Panc1 (cell line): Measurements from ENCODE around the gene IQSEC1. TPM values are rescaled to one million over a fixed set of nuclear protein-coding genes. Genes with fewer than 3 reads are reported as not detected.
"Not testable (repeated sequence)": the region's sequence is repeated elsewhere in the genome, so short reads cannot be mapped to it uniquely, and the experiment has no call there.

ENCODE experiments used
- ATAC-seq: fragments of 200-7000 bp; cut with Tn5 transposase; 2 replicates; pipeline ENCODE4 v1.9.1; 2020; ENCODE audit warnings: mild to moderate bottlenecking, moderate library complexity
- BruUV-seq: library from RNA; stranded (reverse); fragments of 400-500 nt; replicated peaks from 2 replicates; lab custom pipeline; 2021; lab: Mats Ljungman, UMichigan
- CTCF ChIA-PET: fragments of 300-600 bp; sonication (Branson Sonifier 250); formaldehyde crosslinking; loops from one replicate; lab custom pipeline; 2022; ENCODE audit warnings: antibody characterized with exemption; lab: Charles Lee
- POLR2A ChIA-PET: fragments of 300-600 bp; sonication (Branson Sonifier 250); formaldehyde crosslinking; loops from one replicate; lab custom pipeline; 2022; ENCODE audit warnings: antibody characterized with exemption; lab: Charles Lee
- DNase-seq: peaks from one replicate; pipeline ENCODE4 v3.0.0-alpha.2; 2010; ENCODE audit warnings: low read depth, low spot score
- H3K27ac ChIP-seq: 2 replicates; pipeline ENCODE4 v1.5.1; 2011; ENCODE audit warnings: mild to moderate bottlenecking, low read length, inconsistent platforms
- H3K27me3 ChIP-seq: fragments of 200-500 bp; sonication (Bioruptor generic); 2 replicates; pipeline ENCODE4 v1.6.0; 2014; ENCODE audit warnings: low read length, inconsistent platforms; ENCODE audit not compliant: control insufficient read depth, insufficient read depth
- H3K36me3 ChIP-seq: fragments of 200-500 bp; sonication (Bioruptor generic); 2 replicates; pipeline ENCODE4 v1.5.1; 2014; ENCODE audit warnings: inconsistent platforms, mild to moderate bottlenecking, low read length, moderate library complexity; ENCODE audit not compliant: control insufficient read depth, insufficient read depth
- H3K4me1 ChIP-seq: 2 replicates; pipeline ENCODE4 v1.5.1; 2011; ENCODE audit warnings: inconsistent platforms, mild to moderate bottlenecking, low read length, moderate library complexity; ENCODE audit not compliant: control insufficient read depth, insufficient read depth
- H3K4me3 ChIP-seq, 2 experiments: 2 replicates each; pipeline ENCODE4 v1.5.1; 2011 to 2012; ENCODE audit warnings: low read depth in 2 of 2, low read length in 2 of 2, mild to moderate bottlenecking in 2 of 2, inconsistent platforms in 1 of 2, moderate library complexity in 1 of 2
- H3K9me3 ChIP-seq: fragments of 200-500 bp; sonication (Bioruptor generic); 2 replicates; pipeline ENCODE4 v1.5.1; 2014; ENCODE audit warnings: low read depth, mild to moderate bottlenecking, inconsistent platforms, low read length, moderate library complexity; ENCODE audit not compliant: control insufficient read depth, insufficient read depth
- POLR2AphosphoS5 ChIP-seq: IDR thresholded peaks from 2 replicates; pipeline ENCODE4 v1.6.1; 2012; ENCODE audit warnings: mild to moderate bottlenecking, low read depth, low read length, moderate library complexity
- REST ChIP-seq, 2 experiments: IDR thresholded peaks; 2 replicates each; pipeline ENCODE4 v1.6.1; 2011 to 2012; ENCODE audit warnings: low read depth in 2 of 2, control low read depth in 1 of 2, low read length in 1 of 2, mild to moderate bottlenecking in 1 of 2, moderate library complexity in 1 of 2; ENCODE audit not compliant: insufficient read depth in 1 of 2
- SIN3A ChIP-seq: IDR thresholded peaks from 2 replicates; pipeline ENCODE4 v1.6.1; 2012; ENCODE audit warnings: low read depth, mild to moderate bottlenecking, low read length, moderate library complexity, borderline replicate concordance; ENCODE audit not compliant: insufficient read depth
- TCF7L2 ChIP-seq: IDR thresholded peaks from 2 replicates; pipeline ENCODE4 v1.6.1; 2011; ENCODE audit warnings: mild to moderate bottlenecking, low read depth, low read length, inconsistent platforms
- in situ Hi-C: cut with HindIII; loops from 2 replicates; pipeline ENCODE4 v1.10.0; 2016; ENCODE audit warnings: low sequenced_read_pairs, low pct_unique_long_range_greater_than_20kb
- intact Hi-C: fragments of 100-400 bp; cut with micrococcal nuclease; formaldehyde crosslinking; loops from one replicate; pipeline ENCODE4 v1.10.0; 2022; ENCODE audit not compliant: unreplicated experiment
- total RNA-seq: library from RNA; stranded (reverse); gene quantifications from one replicate; pipeline ENCODE4 v1.2.1, GENCODE V29; 2021; ENCODE audit not compliant: unreplicated experiment
- TF ChIP-seq, protein P1 (sequence below): fragments of 450-650 bp; IDR thresholded peaks from 2 replicates; pipeline ENCODE4 v1.5.1; 2017; ENCODE audit warnings: mild to moderate bottlenecking

Gene IQSEC1
- total RNA-seq, 1 experiment from 2014 or later = 28.4 TPM

GRCh38 chr3:12882336-12883310 lies 190.6 kb downstream of the IQSEC1 start:
- ATAC-seq (no peak), DNase-seq (no peak)
- ChIA-PET POLR2A (no interaction called here), CTCF (no interaction called here)
- Histone ChIP-seq H3K4me3 (no peak overlapping the region), H3K9me3 (no peaks in the 10 kb centered on the region), H3K4me1 (no peaks in the 10 kb centered on the region), H3K27ac (no peak overlapping the region), H3K27me3 (no peaks in the 10 kb centered on the region; the same call in 1 of the 2 replicates), H3K36me3 (no peaks in the 10 kb centered on the region)
- in situ Hi-C loops (no loop called here), intact Hi-C loops (no loop called here)
- no TSS peak for BruUV-seq
- TF ChIP-seq SIN3A (no peak), POLR2AphosphoS5 (no peak), TCF7L2 (no peak), REST (IDR thresholded peaks at IDR 0.05; ENCODE audit: insufficient read depth in 1 of 2, low read depth in 2 of 2, low read length in 1 of 2) (no peak)
- TF ChIP-seq, protein P1, sequence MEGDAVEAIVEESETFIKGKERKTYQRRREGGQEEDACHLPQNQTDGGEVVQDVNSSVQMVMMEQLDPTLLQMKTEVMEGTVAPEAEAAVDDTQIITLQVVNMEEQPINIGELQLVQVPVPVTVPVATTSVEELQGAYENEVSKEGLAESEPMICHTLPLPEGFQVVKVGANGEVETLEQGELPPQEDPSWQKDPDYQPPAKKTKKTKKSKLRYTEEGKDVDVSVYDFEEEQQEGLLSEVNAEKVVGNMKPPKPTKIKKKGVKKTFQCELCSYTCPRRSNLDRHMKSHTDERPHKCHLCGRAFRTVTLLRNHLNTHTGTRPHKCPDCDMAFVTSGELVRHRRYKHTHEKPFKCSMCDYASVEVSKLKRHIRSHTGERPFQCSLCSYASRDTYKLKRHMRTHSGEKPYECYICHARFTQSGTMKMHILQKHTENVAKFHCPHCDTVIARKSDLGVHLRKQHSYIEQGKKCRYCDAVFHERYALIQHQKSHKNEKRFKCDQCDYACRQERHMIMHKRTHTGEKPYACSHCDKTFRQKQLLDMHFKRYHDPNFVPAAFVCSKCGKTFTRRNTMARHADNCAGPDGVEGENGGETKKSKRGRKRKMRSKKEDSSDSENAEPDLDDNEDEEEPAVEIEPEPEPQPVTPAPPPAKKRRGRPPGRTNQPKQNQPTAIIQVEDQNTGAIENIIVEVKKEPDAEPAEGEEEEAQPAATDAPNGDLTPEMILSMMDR = no peak

- DNase-seq, H3K36me3 ChIP-seq, in situ Hi-C loops, ATAC-seq, POLR2A ChIA-PET, CTCF ChIA-PET, H3K27ac ChIP-seq, H3K9me3 ChIP-seq, H3K4me1 ChIP-seq, H3K27me3 ChIP-seq, intact Hi-C loops, H3K4me3 ChIP-seq, BruUV-seq: not testable (repeated sequence)
Observed at GRCh38 chr3:12881858-12882257, 191.4 kb downstream of the IQSEC1 start.
